ENCODE measurements around the gene FAR2. TPM values are rescaled to one million over a fixed set of nuclear protein-coding genes. Genes with fewer than 3 reads are reported as not detected.
A peak's percentile ranks its signal among the peaks of the same experiment; 100 is the strongest.
"Not testable (repeated sequence)": the region's sequence is repeated elsewhere in the genome, so short reads cannot be mapped to it uniquely, and the experiment has no call there.

Gene FAR2
- total and polyA plus RNA-seq, 5 experiments from 2014 or later: 0.26 to 0.93 (median 0.60) TPM; not detected in 1

DNA sequence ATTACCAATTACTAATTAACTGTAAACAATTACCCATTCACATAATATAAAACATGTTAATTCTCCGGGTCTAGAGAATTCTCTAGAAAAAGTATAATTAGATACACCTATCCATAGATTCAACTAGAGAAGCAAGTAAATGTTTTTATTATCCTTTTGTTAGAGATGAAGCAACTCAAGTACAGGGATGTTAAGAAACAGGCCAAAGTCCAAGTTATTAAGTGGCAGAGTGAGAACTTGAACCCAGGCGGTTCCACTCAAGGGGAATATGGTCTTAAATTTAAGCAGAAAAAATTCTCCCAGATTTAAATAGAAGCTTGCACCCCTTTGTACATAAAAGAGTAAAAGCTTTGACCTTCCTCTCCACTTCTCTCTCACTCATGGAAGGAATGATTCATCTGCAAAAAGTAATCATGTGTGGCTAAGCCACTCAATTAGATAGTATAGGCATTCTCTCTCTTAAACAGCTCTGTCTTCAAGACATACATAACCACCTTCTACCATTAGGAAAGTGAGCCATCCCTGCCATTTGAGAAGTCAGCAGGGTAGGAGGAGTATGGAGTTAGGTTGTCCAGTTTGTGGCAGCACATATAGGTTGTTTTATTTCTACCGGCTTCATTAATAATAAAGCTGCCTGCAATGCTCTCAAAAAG is 197.8 kb downstream of the FAR2 start:
- H3K27ac Mint-ChIP-seq: peak overlapping the region in 1 of 10 donors; percentile 66
- no peaks in the 10 kb centered on the region for H3K27me3 Mint-ChIP-seq
- no peak overlapping the region for H3K4me3 Mint-ChIP-seq
- no peak for DNase-seq
- H3K36me3 Mint-ChIP-seq: peaks cover 6 to 76% (median 7%) of the 10 kb centered on the region in 3 donors
- peaks cover 0 to 3% (median 0%) of the 10 kb centered on the region in 4 donors for H3K4me1 Mint-ChIP-seq
- POLR2A ChIA-PET: no interaction called here
- H3K9me3 Mint-ChIP-seq: no peaks in the 10 kb centered on the region
- no peak for ATAC-seq

GRCh38 chr12:29350080-29350479 is 201.0 kb downstream of the FAR2 start:
- POLR2A ChIA-PET: no interaction called here
- H3K4me1 Mint-ChIP-seq: peaks cover 0 to 3% (median 0%) of the 10 kb centered on the region in 4 donors
- no peak for ATAC-seq
- H3K27ac Mint-ChIP-seq: no peak overlapping the region
- H3K9me3 Mint-ChIP-seq: no peaks in the 10 kb centered on the region
- no peak for DNase-seq
- peaks cover 6 to 71% (median 13%) of the 10 kb centered on the region in 3 donors for H3K36me3 Mint-ChIP-seq
- H3K27me3 Mint-ChIP-seq: no peaks in the 10 kb centered on the region
- H3K4me3 Mint-ChIP-seq: no peak overlapping the region

GRCh38 chr12:29354954-29355353 is 205.9 kb downstream of the FAR2 start:
- no peaks in the 10 kb centered on the region for H3K27me3 Mint-ChIP-seq
- H3K4me3 Mint-ChIP-seq: no peak overlapping the region
- H3K36me3 Mint-ChIP-seq: peaks cover 0 to 82% (median 12%) of the 10 kb centered on the region in 3 donors
- DNase-seq (no peak), ATAC-seq (no peak)
- H3K27ac Mint-ChIP-seq: no peak overlapping the region
- POLR2A ChIA-PET: no interaction called here
- H3K9me3 Mint-ChIP-seq: no peaks in the 10 kb centered on the region
- H3K4me1 Mint-ChIP-seq: peaks cover 0 to 3% (median 0%) of the 10 kb centered on the region in 4 donors

GRCh38 chr12:29365091-29365490 is 216.0 kb downstream of the FAR2 start:
- no peak overlapping the region for H3K4me3 Mint-ChIP-seq
- ATAC-seq (no peak), DNase-seq (no peak)
- H3K27ac Mint-ChIP-seq: peak overlapping the region in 1 of 10 donors; percentile 35
- POLR2A ChIA-PET: interaction anchor here (1.2 kb wide), 1 partner anchor 16 kb away, joined by 4 read pairs; the partner anchor contains the start of gene ERGIC2
- peaks cover 0 to 4% (median 0%) of the 10 kb centered on the region in 9 donors for H3K9me3 Mint-ChIP-seq
- H3K4me1 Mint-ChIP-seq: peaks cover 1 to 22% (median 6%) of the 10 kb centered on the region in 4 donors
- peaks cover 10 to 73% (median 36%) of the 10 kb centered on the region in 3 donors for H3K36me3 Mint-ChIP-seq
- H3K27me3 Mint-ChIP-seq: no peaks in the 10 kb centered on the region

DNA sequence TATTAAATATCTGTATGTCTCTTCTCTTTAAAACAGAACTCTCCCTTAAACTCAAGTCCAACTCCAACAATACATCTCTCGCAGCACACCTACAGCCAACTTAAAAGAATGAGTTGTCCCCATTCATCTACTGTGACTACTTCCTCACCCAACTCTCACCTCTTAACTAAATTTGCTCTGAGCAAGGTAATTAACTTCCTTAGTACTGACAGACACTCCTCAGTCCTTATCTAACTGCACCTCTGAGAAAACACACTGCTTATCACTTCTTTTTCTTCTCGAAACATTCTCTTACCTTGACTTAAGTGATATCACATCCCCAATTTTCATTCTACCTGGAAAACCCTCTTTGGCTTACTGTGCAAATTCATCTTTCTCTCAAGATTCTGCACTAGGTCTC is 224.9 kb downstream of the FAR2 start:
- Mint-ChIP-seq H3K27ac (no peak overlapping the region), H3K36me3 (peaks cover 0 to 36% (median 5%) of the 10 kb centered on the region in 3 donors), H3K27me3 (no peaks in the 10 kb centered on the region), H3K4me3 (no peak overlapping the region), H3K4me1 (peaks cover 11 to 34% (median 32%) of the 10 kb centered on the region in 4 donors), H3K9me3 (no peaks in the 10 kb centered on the region)
- DNase-seq: no peak
- ATAC-seq: no peak
- POLR2A ChIA-PET: no interaction called here

DNA sequence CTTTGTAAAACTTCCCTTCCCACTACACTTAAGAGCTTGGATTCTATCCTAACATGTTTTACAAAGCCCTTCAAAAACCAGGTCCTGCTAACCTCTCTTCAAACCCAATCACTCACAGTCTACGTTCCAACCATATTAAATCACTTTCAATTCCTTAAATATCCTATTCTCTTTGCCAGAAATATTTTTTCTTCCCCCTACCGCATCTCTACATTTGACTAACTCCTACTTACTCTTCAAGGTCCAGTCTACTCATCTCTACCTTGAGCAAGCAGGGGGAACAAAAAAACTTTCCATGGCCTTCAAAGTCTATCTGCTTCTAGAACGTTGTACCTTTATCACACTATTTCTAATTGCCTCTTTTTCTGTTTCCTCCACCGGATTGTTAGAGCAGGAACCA is 225.8 kb downstream of the FAR2 start:
- ATAC-seq (no peak), DNase-seq (no peak)
- H3K36me3 Mint-ChIP-seq: peaks cover 0 to 29% (median 5%) of the 10 kb centered on the region in 3 donors
- H3K9me3 Mint-ChIP-seq: no peaks in the 10 kb centered on the region
- H3K4me1 Mint-ChIP-seq: peaks cover 12 to 42% (median 41%) of the 10 kb centered on the region in 4 donors
- no peak overlapping the region for H3K4me3 Mint-ChIP-seq
- POLR2A ChIA-PET: no interaction called here
- H3K27ac Mint-ChIP-seq: no peak overlapping the region
- H3K27me3 Mint-ChIP-seq: no peaks in the 10 kb centered on the region

DNA sequence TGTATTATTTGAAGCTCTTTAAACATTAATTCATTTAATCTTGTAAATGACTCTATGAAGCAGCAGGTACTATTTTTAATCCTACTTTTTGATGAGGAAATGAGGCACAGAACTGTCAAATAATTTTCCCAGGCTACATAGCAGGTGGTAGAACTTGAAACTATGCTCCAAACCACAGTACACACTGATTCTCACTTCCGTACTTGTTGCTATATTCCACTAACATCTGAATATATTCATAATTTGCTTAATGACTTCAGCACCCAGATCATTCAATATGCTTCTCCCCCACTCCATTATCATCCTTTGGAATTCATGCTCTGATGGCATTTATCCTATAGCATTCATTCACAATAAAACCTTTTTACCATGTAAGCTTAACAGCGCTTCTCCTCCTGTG is 227.0 kb downstream of the FAR2 start:
- H3K27ac Mint-ChIP-seq: peak overlapping the region in 2 of 10 donors; percentile 4 to 19
- H3K27me3 Mint-ChIP-seq: no peaks in the 10 kb centered on the region
- no peaks in the 10 kb centered on the region for H3K9me3 Mint-ChIP-seq
- peaks cover 16 to 50% (median 48%) of the 10 kb centered on the region in 4 donors for H3K4me1 Mint-ChIP-seq
- no peak overlapping the region for H3K4me3 Mint-ChIP-seq
- POLR2A ChIA-PET: no interaction called here
- H3K36me3 Mint-ChIP-seq: peaks cover 0 to 22% (median 5%) of the 10 kb centered on the region in 3 donors
- DNase-seq: no peak
- no peak for ATAC-seq

GRCh38 chr12:29380536-29381523 is 231.8 kb downstream of the FAR2 start, which contains the start of gene ERGIC2:
ERGIC2 (minus strand) TSS chr12:29381172; CDS start chr12:29371633, 9,539 bp downstream.
- DNase-seq (peak; percentile 68 to 97 (median 92)), ATAC-seq (peak; percentile 90 to 91)
- peaks cover 0 to 15% (median 5%) of the 10 kb centered on the region in 3 donors for H3K36me3 Mint-ChIP-seq
- POLR2A ChIA-PET: interaction anchor here (0.7 to 2.2 kb wide), 10 partner anchors 9 to 1425 kb away, joined by 3 to 15 read pairs (median 4); partner anchors contain the start of genes CAPRIN2, CCDC91 and IPO8
- peak within 1 kb of the TSS; percentile 95 to 98 (median 98) for H3K27ac Mint-ChIP-seq
- no peaks in the 10 kb centered on the region for H3K9me3 Mint-ChIP-seq
- H3K4me3 Mint-ChIP-seq: peak within 1 kb of the TSS; percentile 91 to 98 (median 93)
- H3K4me1 Mint-ChIP-seq: peaks cover 17 to 56% (median 49%) of the 10 kb centered on the region in 4 donors
- H3K27me3 Mint-ChIP-seq: peaks cover 0 to 3% (median 0%) of the 10 kb centered on the region in 5 donors

DNA sequence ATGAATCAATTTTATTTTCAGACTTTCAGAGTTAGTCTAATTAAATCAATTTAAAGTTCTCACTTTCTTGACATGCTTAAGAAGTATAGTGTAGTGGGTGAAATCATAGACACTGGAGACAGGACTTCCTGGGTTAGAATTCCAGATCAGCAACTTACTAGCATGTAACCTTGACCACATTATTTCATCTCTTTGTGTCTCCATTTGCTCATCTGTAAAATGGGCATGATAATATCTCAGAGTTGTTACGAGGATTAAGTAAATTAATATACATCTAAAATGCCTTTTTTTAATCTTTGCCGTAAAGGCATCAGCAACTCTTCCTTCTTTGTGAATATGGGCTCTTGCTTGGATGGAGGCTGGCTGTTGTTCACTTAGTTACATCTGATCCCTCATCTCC is 233.2 kb downstream of the FAR2 start:
- peaks cover 0 to 3% (median 0%) of the 10 kb centered on the region in 5 donors for H3K27me3 Mint-ChIP-seq
- DNase-seq: no peak
- H3K27ac Mint-ChIP-seq: peak overlapping the region; percentile 95 to 98 (median 98)
- H3K9me3 Mint-ChIP-seq: no peaks in the 10 kb centered on the region
- H3K4me3 Mint-ChIP-seq: peak overlapping the region in 9 of 10 donors; percentile 91 to 98 (median 93)
- H3K36me3 Mint-ChIP-seq: peaks cover 0 to 5% (median 0%) of the 10 kb centered on the region in 3 donors
- no peak for ATAC-seq
- POLR2A ChIA-PET: no interaction called here
- H3K4me1 Mint-ChIP-seq: peaks cover 9 to 43% (median 36%) of the 10 kb centered on the region in 4 donors

DNA sequence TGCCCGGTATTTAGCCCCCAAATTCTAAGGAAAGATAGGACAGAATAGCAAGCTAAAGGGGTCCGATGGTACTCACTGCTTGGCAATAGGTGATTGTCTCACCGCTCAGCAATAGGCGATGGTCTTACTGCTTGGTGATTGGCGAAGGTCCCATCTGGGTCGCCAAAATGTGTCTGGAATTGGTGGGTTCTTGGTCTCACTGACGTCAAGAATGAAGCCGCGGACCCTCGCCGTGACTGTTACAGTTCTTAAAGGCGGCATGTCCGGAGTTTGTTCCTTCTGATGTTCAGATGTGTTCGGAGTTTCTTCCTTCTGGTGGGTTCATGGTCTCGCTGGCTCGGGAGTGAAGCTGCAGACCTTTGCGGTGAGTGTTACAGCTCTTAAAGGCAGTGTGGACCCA is 236.1 kb downstream of the FAR2 start:
- H3K27ac Mint-ChIP-seq: peak overlapping the region in 1 of 10 donors; percentile 15
- H3K27me3 Mint-ChIP-seq, POLR2A ChIA-PET, DNase-seq, H3K4me3 Mint-ChIP-seq, H3K36me3 Mint-ChIP-seq, ATAC-seq, H3K9me3 Mint-ChIP-seq: not testable (repeated sequence)
- peaks cover 9 to 22% (median 18%) of the 10 kb centered on the region in 4 donors for H3K4me1 Mint-ChIP-seq
